ENCODE results near the gene INPP5D. TPM values are rescaled to one million over a fixed set of nuclear protein-coding genes. Genes with fewer than 3 reads are reported as not detected.
"Not testable (repeated sequence)": the region's sequence is repeated elsewhere in the genome, so short reads cannot be mapped to it uniquely, and the experiment has no call there.

The INPP5D gene
- total RNA-seq, 1 donor from 2014 or later, result 1.6 TPM

- FAIRE-seq (no peak), DNase-seq (ENCODE audit: low spot score in 2 of 2) (no peak)
Observed at GRCh38 chr2:233131936-233132720, 72.0 kb downstream of the INPP5D start.

GRCh38 chr2:233133239-233133638, 73.1 kb downstream of the INPP5D start:
- FAIRE-seq (no peak), DNase-seq (ENCODE audit: low spot score in 2 of 2) (no peak)

- DNase-seq (ENCODE audit: low spot score in 2 of 2), result no peak
- no peak for FAIRE-seq
Observed at GRCh38 chr2:233135421-233135820, 75.3 kb downstream of the INPP5D start.

- DNase-seq (ENCODE audit: low spot score in 2 of 2), result no peak
- FAIRE-seq, result no peak
Observed at GRCh38 chr2:233137040-233137439, 76.9 kb downstream of the INPP5D start.

GRCh38 chr2:233140077-233140585, 80.0 kb downstream of the INPP5D start:
- DNase-seq (ENCODE audit: low spot score in 2 of 2) (no peak), FAIRE-seq (no peak)

GRCh38 chr2:233140978-233141377, 80.8 kb downstream of the INPP5D start:
- FAIRE-seq (no peak), DNase-seq (ENCODE audit: low spot score in 2 of 2) (no peak)

GRCh38 chr2:233141901-233142300, 81.8 kb downstream of the INPP5D start:
- DNase-seq (ENCODE audit: low spot score in 2 of 2) (no peak), FAIRE-seq (no peak)

GRCh38 chr2:233142355-233142897, 82.3 kb downstream of the INPP5D start:
- no peak for FAIRE-seq
- DNase-seq (ENCODE audit: low spot score in 2 of 2), result no peak

GRCh38 chr2:233143700-233144331, 83.7 kb downstream of the INPP5D start:
- FAIRE-seq (no peak), DNase-seq (ENCODE audit: low spot score in 2 of 2) (no peak)

GRCh38 chr2:233145726-233146125, 85.6 kb downstream of the INPP5D start:
- DNase-seq (ENCODE audit: low spot score in 2 of 2), result no peak
- FAIRE-seq, result no peak

GRCh38 chr2:233146194-233146593, 86.1 kb downstream of the INPP5D start:
- no peak for DNase-seq (ENCODE audit: low spot score in 2 of 2)
- no peak for FAIRE-seq

- DNase-seq (ENCODE audit: low spot score in 2 of 2) (no peak), FAIRE-seq (no peak)
Observed at GRCh38 chr2:233147136-233147828, 87.1 kb downstream of the INPP5D start.

GRCh38 chr2:233147829-233148167, 87.7 kb downstream of the INPP5D start:
- no peak for DNase-seq (ENCODE audit: low spot score in 2 of 2)
- no peak for FAIRE-seq

- FAIRE-seq, result no peak
- no peak for DNase-seq (ENCODE audit: low spot score in 2 of 2)
Observed at GRCh38 chr2:233148354-233148753, 88.2 kb downstream of the INPP5D start.

- DNase-seq (ENCODE audit: low spot score in 2 of 2) (peak in 1 of 2 donors; percentile 47), FAIRE-seq (no peak)
Observed at GRCh38 chr2:233152541-233152940, 92.4 kb downstream of the INPP5D start.

- DNase-seq (ENCODE audit: low spot score in 2 of 2) (no peak), FAIRE-seq (no peak)
Observed at GRCh38 chr2:233153146-233153798, 93.1 kb downstream of the INPP5D start.

GRCh38 chr2:233156001-233156400, 95.9 kb downstream of the INPP5D start:
- DNase-seq (ENCODE audit: low spot score in 2 of 2), result no peak
- no peak for FAIRE-seq

GRCh38 chr2:233156461-233156860, 96.3 kb downstream of the INPP5D start:
- not testable (repeated sequence) for FAIRE-seq; DNase-seq (ENCODE audit: low spot score in 2 of 2)

- DNase-seq (ENCODE audit: low spot score in 2 of 2), result no peak
Observed at GRCh38 chr2:233161730-233162129, 101.6 kb downstream of the INPP5D start.

GRCh38 chr2:233162770-233163169, 102.6 kb downstream of the INPP5D start:
- no peak for DNase-seq (ENCODE audit: low spot score in 2 of 2)
- FAIRE-seq, result no peak

More at GRCh38 chr2:233161730-233162129, 101.6 kb downstream of the INPP5D start:
- FAIRE-seq, result no peak
